ENCODE results near the gene DENND1A.

The DENND1A gene

GRCh38 chr9:123425836-123426365 is 504.0 kb downstream of the DENND1A start:
- no peaks in the 10 kb centered on the region for H3K9me3 ChIP-seq (ENCODE audit: insufficient read depth, low read length)
- no peaks in the 10 kb centered on the region for H3K27me3 ChIP-seq (ENCODE audit: low read length)
- no peak overlapping the region for H3K4me3 ChIP-seq (ENCODE audit: insufficient read depth, low read length, poor library complexity, severe bottlenecking)
- no peaks in the 10 kb centered on the region for H3K36me3 ChIP-seq (ENCODE audit: low read length)
- no peak overlapping the region for H3K9ac ChIP-seq (ENCODE audit: low read length)
- no peak for TF ChIP-seq CTCF (IDR thresholded peaks at IDR 0.05; ENCODE audit: insufficient read depth, low read length, poor library complexity, severe bottlenecking)
- no peak for TF ChIP-seq EZH2phosphoT487 (conservative IDR thresholded peaks at IDR 0.05; ENCODE audit: low read length)
- H3F3A ChIP-seq (ENCODE audit: insufficient read depth), result no peaks in the 10 kb centered on the region
- no peak overlapping the region for H3K27ac ChIP-seq (ENCODE audit: low read depth, low read length)
- no peak overlapping the region for H2AFZ ChIP-seq (ENCODE audit: low read depth, low read length, severe bottlenecking)
- no peaks in the 10 kb centered on the region for H4K20me1 ChIP-seq (ENCODE audit: low read depth, low read length)
- H3K79me2 ChIP-seq (ENCODE audit: insufficient read depth, low read length), result no peaks in the 10 kb centered on the region
- H3K4me2 ChIP-seq (ENCODE audit: low read depth, low read length, poor library complexity, severe bottlenecking), result no peak overlapping the region
- H3K9me2 ChIP-seq (replicated peaks; ENCODE audit: insufficient read depth, low read length), result no peaks in the 10 kb centered on the region

GRCh38 chr9:123425261-123425821 is 504.6 kb downstream of the DENND1A start:
- TF ChIP-seq CTCF (IDR thresholded peaks at IDR 0.05; ENCODE audit: insufficient read depth, low read length, poor library complexity, severe bottlenecking) (no peak), EZH2phosphoT487 (conservative IDR thresholded peaks at IDR 0.05; ENCODE audit: low read length) (no peak)
- H3K9me3 ChIP-seq (ENCODE audit: insufficient read depth, low read length), result no peaks in the 10 kb centered on the region
- no peak overlapping the region for H3K4me2 ChIP-seq (ENCODE audit: low read depth, low read length, poor library complexity, severe bottlenecking)
- H3K9ac ChIP-seq (ENCODE audit: low read length), result no peak overlapping the region
- H3K27ac ChIP-seq (ENCODE audit: low read depth, low read length), result no peak overlapping the region
- H3K27me3 ChIP-seq (ENCODE audit: low read length), result no peaks in the 10 kb centered on the region
- no peaks in the 10 kb centered on the region for H3K79me2 ChIP-seq (ENCODE audit: insufficient read depth, low read length)
- no peaks in the 10 kb centered on the region for H3F3A ChIP-seq (ENCODE audit: insufficient read depth)
- H4K20me1 ChIP-seq (ENCODE audit: low read depth, low read length), result no peaks in the 10 kb centered on the region
- H3K4me3 ChIP-seq (ENCODE audit: insufficient read depth, low read length, poor library complexity, severe bottlenecking), result no peak overlapping the region
- no peaks in the 10 kb centered on the region for H3K9me2 ChIP-seq (replicated peaks; ENCODE audit: insufficient read depth, low read length)
- H3K36me3 ChIP-seq (ENCODE audit: low read length), result no peaks in the 10 kb centered on the region
- no peak overlapping the region for H2AFZ ChIP-seq (ENCODE audit: low read depth, low read length, severe bottlenecking)

- H3K27me3 ChIP-seq (ENCODE audit: low read length), result no peaks in the 10 kb centered on the region
- H3K4me3 ChIP-seq (ENCODE audit: insufficient read depth, low read length, poor library complexity, severe bottlenecking), result no peak overlapping the region
- H3K36me3 ChIP-seq (ENCODE audit: low read length), result no peaks in the 10 kb centered on the region
- H3F3A ChIP-seq (ENCODE audit: insufficient read depth), result no peaks in the 10 kb centered on the region
- H3K27ac ChIP-seq (ENCODE audit: low read depth, low read length), result no peak overlapping the region
- H3K79me2 ChIP-seq (ENCODE audit: insufficient read depth, low read length), result no peaks in the 10 kb centered on the region
- TF ChIP-seq EZH2phosphoT487 (conservative IDR thresholded peaks at IDR 0.05; ENCODE audit: low read length) (no peak), CTCF (IDR thresholded peaks at IDR 0.05; ENCODE audit: insufficient read depth, low read length, poor library complexity, severe bottlenecking) (no peak)
- H4K20me1 ChIP-seq (ENCODE audit: low read depth, low read length), result no peaks in the 10 kb centered on the region
- H2AFZ ChIP-seq (ENCODE audit: low read depth, low read length, severe bottlenecking), result no peak overlapping the region
- no peaks in the 10 kb centered on the region for H3K9me3 ChIP-seq (ENCODE audit: insufficient read depth, low read length)
- H3K9me2 ChIP-seq (replicated peaks; ENCODE audit: insufficient read depth, low read length), result no peaks in the 10 kb centered on the region
- no peak overlapping the region for H3K9ac ChIP-seq (ENCODE audit: low read length)
- H3K4me2 ChIP-seq (ENCODE audit: low read depth, low read length, poor library complexity, severe bottlenecking), result no peak overlapping the region
Observed at GRCh38 chr9:123424552-123425225, 505.2 kb downstream of the DENND1A start.

Data from SU-DHL-6 (cell line).